C4-2B (cell line): Measurements from ENCODE around the gene KRT10.

Experiments used
- H3K27ac ChIP-seq: fragments of 450-650 bp; 2 replicates; pipeline ENCODE4 v1.5.1; 2017
- CTCF ChIP-seq: fragments of 450-650 bp; conservative IDR thresholded peaks from 2 replicates; pipeline ENCODE4 v1.5.1; 2017; ENCODE audit warnings: mild to moderate bottlenecking
- ZFX ChIP-seq: fragments of 450-650 bp; IDR thresholded peaks from 2 replicates; pipeline ENCODE4 v1.6.1; 2017

The KRT10 gene

GRCh38 chr17:40857535-40857934, 35.1 kb upstream of the KRT10 start:
- H3K27ac ChIP-seq, result no peak overlapping the region
- no peak for TF ChIP-seq CTCF

- no peak overlapping the region for H3K27ac ChIP-seq
Measured at GRCh38 chr17:40854175-40854814, 31.9 kb upstream of the KRT10 start.

GRCh38 chr17:40852364-40852763, 29.9 kb upstream of the KRT10 start:
- TF ChIP-seq ZFX (no peak), CTCF (no peak)
- no peak overlapping the region for H3K27ac ChIP-seq

More at GRCh38 chr17:40854175-40854814, 31.9 kb upstream of the KRT10 start:
- TF ChIP-seq CTCF, result no peak
- no peak for TF ChIP-seq ZFX

- TF ChIP-seq CTCF (no peak), ZFX (no peak)
- H3K27ac ChIP-seq, result no peak overlapping the region
Measured at GRCh38 chr17:40850293-40850972, 28.0 kb upstream of the KRT10 start.

- no peak overlapping the region for H3K27ac ChIP-seq
- TF ChIP-seq CTCF, result no peak
- no peak for TF ChIP-seq ZFX
Measured at GRCh38 chr17:40849723-40850122, 27.3 kb upstream of the KRT10 start.

GRCh38 chr17:40848583-40849235, 26.3 kb upstream of the KRT10 start:
- TF ChIP-seq CTCF (no peak), ZFX (no peak)
- no peak overlapping the region for H3K27ac ChIP-seq

GRCh38 chr17:40846515-40847144, 24.2 kb upstream of the KRT10 start:
- TF ChIP-seq CTCF (no peak), ZFX (no peak)
- H3K27ac ChIP-seq, result no peak overlapping the region
